GM06990 (cell line): ENCODE results near the gene TCAF1.

Experiments used
- DNase-seq: peaks from one replicate; pipeline ENCODE4 v3.0.0-alpha.2; 2011; ENCODE audit not compliant: insufficient read length; ENCODE audit errors: extremely low read depth
- H3K27me3 ChIP-seq: replicated peaks from 2 replicates; pipeline ENCODE4 v1.6.0; 2011; ENCODE audit warnings: low read length; ENCODE audit not compliant: control insufficient read depth, insufficient read depth
- H3K36me3 ChIP-seq: 2 replicates; pipeline ENCODE4 v1.5.1; 2011; ENCODE audit warnings: low read length; ENCODE audit not compliant: control insufficient read depth, insufficient read depth
- H3K4me3 ChIP-seq: replicated peaks from 2 replicates; pipeline ENCODE4 v1.5.1; 2011; ENCODE audit warnings: low read depth, mild to moderate bottlenecking, control low read depth, low read length
- TF ChIP-seq, protein P1 (sequence below): IDR thresholded peaks from 2 replicates; pipeline ENCODE4 v1.5.1; 2011; ENCODE audit warnings: low read length, control low read depth, mild to moderate bottlenecking, inconsistent platforms; ENCODE audit not compliant: insufficient read depth, poor library complexity, severe bottlenecking

Gene TCAF1

DNA sequence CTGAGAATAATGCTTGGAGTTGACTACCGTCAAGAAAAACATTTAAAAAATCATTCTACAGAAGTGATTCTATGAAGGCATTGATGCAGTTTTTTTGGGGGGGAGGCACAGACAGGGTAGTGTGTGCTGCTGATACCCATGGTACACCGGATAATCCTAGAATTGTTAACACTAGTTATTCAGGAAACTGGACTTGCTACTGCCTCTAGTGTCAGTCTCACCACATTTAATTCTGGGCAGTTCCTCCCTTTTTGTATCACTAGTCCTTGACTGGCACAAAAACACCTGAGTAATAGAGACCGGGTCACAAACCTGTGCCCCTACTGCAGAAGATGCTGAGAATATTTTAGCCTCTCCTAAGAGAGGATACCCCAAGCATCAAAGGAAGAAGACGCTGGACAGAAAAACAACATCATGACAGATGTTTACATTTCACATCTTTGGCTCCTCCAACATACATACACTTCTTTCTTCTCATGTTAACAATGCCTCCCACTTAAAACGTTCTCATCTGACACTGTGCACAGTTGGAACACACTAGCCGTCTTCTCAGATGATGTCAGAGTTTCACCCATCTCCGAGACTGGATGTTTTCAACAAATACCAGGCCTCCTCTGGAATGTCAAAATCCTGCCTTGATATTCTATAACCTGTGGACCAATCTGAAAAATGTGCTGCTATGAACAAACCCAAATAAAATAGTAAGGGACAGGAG is 13.1 kb upstream of the TCAF1 start:
- no peak for DNase-seq
- Histone ChIP-seq H3K4me3 (no peak overlapping the region), H3K36me3 (no peaks in the 10 kb centered on the region), H3K27me3 (no peaks in the 10 kb centered on the region; the same call in 1 of the 2 replicates)
- TF ChIP-seq, protein P1, sequence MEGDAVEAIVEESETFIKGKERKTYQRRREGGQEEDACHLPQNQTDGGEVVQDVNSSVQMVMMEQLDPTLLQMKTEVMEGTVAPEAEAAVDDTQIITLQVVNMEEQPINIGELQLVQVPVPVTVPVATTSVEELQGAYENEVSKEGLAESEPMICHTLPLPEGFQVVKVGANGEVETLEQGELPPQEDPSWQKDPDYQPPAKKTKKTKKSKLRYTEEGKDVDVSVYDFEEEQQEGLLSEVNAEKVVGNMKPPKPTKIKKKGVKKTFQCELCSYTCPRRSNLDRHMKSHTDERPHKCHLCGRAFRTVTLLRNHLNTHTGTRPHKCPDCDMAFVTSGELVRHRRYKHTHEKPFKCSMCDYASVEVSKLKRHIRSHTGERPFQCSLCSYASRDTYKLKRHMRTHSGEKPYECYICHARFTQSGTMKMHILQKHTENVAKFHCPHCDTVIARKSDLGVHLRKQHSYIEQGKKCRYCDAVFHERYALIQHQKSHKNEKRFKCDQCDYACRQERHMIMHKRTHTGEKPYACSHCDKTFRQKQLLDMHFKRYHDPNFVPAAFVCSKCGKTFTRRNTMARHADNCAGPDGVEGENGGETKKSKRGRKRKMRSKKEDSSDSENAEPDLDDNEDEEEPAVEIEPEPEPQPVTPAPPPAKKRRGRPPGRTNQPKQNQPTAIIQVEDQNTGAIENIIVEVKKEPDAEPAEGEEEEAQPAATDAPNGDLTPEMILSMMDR, result no peak

DNA sequence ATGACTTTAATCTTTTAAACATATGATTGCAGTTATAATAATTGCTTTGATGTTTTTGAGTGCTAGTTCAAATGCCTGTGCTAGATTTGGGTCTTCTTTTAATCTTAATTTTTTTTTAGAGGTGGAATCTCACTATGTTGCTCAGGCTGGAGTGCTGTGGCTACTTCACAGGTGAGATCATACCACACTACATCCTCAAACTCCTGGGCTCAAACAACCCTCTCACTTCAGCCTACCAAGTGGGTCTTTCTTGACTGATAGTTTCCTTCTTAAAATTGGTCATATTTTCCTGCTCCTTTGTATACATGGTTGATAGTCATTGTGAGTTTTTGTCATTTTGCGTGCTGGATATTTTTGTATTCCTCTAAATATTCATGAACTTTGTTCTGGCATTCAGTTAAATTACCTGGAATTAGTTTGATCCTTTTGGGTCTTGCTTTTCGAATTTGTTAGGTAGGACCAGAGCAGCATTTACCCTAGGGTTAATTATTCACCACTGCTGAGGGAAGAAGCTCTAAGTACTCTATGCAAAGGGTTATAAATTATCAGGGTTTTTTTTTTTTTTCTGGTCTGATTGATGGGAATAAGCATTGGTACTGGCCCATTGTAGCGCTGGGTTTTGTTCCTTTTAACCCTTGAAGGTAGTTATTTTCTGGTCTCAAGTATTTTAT is 12.1 kb upstream of the TCAF1 start:
- Histone ChIP-seq H3K27me3 (peaks cover 2% of the 10 kb centered on the region), H3K4me3 (no peak overlapping the region), H3K36me3 (no peaks in the 10 kb centered on the region)
- no peak for DNase-seq
- TF ChIP-seq, protein P1, result no peak

DNA sequence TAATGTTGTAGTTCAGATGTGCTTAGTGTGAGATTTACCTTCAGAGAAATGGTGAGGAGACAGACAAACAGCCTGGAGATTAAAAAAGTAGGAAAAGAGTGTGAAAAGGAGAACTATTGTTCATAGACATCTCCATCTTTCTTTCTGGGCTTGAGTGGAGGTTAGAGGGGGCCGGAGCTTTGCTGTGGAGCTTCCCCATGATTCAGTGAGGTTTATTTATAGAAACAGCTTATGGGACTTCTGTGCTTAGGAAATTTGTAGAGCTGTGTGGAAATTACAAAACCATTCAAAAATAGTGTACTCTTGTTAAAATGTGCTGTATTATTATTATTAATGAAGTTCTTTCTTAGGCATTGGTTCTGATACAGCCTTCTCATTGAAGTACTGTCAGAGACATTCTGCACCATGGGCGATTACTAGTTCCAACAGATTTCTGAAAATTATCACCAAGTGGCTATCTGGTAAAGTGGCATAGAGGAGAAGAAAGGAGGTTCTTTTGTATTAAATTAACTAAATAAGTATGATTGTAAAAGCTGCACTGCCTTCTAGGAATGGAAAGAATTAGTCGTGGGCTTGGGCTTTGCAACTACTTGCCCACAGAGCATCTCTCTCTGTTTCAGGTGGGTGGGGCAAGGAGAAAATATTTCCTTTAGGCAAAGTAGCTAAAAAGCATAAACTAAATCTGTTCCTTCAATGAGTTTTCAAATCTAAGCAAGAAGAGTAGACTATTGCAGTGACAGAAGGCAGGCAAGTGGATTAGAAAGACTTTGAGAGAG is 8.7 kb upstream of the TCAF1 start:
- Histone ChIP-seq H3K36me3 (no peaks in the 10 kb centered on the region), H3K27me3 (peaks cover 2% of the 10 kb centered on the region), H3K4me3 (no peak overlapping the region)
- no peak for DNase-seq
- TF ChIP-seq, protein P1, result no peak

DNA sequence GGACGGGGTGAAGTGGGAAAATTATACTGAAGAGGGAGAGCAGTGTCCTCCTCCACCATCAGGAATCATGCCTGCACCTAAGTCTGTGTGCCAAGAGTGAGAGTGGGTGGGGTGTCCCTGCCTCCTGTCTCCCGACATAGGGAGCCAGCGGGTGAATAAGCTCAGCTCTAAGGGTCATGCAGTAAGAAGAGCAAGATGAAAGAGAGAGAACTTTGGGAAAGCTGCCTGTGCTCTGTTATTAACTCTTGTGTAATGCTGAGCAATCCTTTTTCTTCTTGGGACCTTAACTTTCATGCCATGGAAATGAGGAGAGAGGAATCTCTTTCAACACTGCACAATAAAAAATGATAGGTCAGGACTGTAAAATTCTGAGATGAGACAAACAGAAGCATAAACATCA is 7.9 kb upstream of the TCAF1 start:
- TF ChIP-seq, protein P1, result no peak
- no peak overlapping the region for H3K4me3 ChIP-seq
- DNase-seq, result no peak
- peaks cover 2% of the 10 kb centered on the region for H3K27me3 ChIP-seq
- no peaks in the 10 kb centered on the region for H3K36me3 ChIP-seq

DNA sequence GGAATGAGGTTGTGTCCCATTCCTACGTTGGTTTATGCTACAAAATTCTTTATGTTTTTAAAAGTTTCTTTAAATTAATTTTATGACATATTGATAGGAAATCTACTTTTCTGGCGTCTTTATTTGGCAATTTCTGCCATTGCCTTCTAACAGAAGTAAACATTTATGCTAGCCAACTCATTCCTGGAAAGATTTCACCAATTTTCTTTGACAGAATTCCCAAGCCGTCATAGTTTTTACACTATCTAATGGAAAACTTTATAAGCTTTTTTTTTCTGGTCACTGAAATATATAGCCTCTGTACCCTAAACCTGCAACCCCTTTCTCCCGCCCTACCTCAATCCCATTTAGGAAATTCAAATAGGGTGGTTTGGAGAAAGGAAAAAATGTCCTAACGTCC is 6.1 kb upstream of the TCAF1 start:
- Histone ChIP-seq H3K36me3 (no peaks in the 10 kb centered on the region), H3K27me3 (peaks cover 2% of the 10 kb centered on the region), H3K4me3 (no peak overlapping the region)
- TF ChIP-seq, protein P1, result no peak
- DNase-seq, result no peak
